K562 (cell line): ENCODE data around the gene XIRP2.

Experiments used
- CHD2 ChIP-seq: IDR thresholded peaks from 2 replicates; pipeline ENCODE4 v1.6.1; 2011; ENCODE audit warnings: low read depth, low read length
- E2F4 ChIP-seq: sonication (generic); formaldehyde crosslinking; IDR thresholded peaks from 2 replicates; pipeline ENCODE4 v1.8.0; 2022; ENCODE audit warnings: mild to moderate bottlenecking, low read depth, missing genetic modification reagents
- ELK1 ChIP-seq: sonication (generic); formaldehyde crosslinking; IDR thresholded peaks from 2 replicates; pipeline ENCODE4 v1.8.1; 2022; ENCODE audit warnings: missing genetic modification reagents
- IRF9 ChIP-seq: fragments of 450-650 bp; IDR thresholded peaks from 2 replicates; pipeline ENCODE4 v1.6.1; 2016; ENCODE audit warnings: missing biosample characterization, missing genetic modification characterization
- SMARCC2 ChIP-seq: fragments of 450-650 bp; IDR thresholded peaks from 2 replicates; pipeline ENCODE4 v1.6.1; 2017; ENCODE audit warnings: antibody characterized with exemption, moderate library complexity, mild to moderate bottlenecking, low read depth

- TF ChIP-seq SMARCC2, result no peak
- no peak for TF ChIP-seq IRF9 (tag)
- no peak for TF ChIP-seq CHD2
- no peak for TF ChIP-seq E2F4 (CRISPR knock-in tag)
- TF ChIP-seq ELK1 (CRISPR knock-in tag), result no peak
Observed at GRCh38 chr2:166867874-166868514, 20.3 kb upstream of the XIRP2 start.
